Measurements from ENCODE around the gene SDF4. TPM values are rescaled to one million over a fixed set of nuclear protein-coding genes. Genes with fewer than 3 reads are reported as not detected.

The SDF4 gene
- total RNA-seq, 1 experiment from 2014 or later, result 142 TPM

- DNase-seq (ENCODE audit: low read depth), result no peak
These were observed 2.0 kb downstream of the SDF4 start for GRCh38 chr1:1229770-1230169.

- no peak for DNase-seq (ENCODE audit: low read depth)
These were observed 3.0 kb downstream of the SDF4 start for GRCh38 chr1:1228596-1229321.

- no peak for DNase-seq (ENCODE audit: low read depth)
These were observed 3.6 kb downstream of the SDF4 start for GRCh38 chr1:1228187-1228586.

- no peak for DNase-seq (ENCODE audit: low read depth)
These were observed 4.4 kb downstream of the SDF4 start for GRCh38 chr1:1227386-1227785.

GRCh38 chr1:1226566-1227362 is 5.0 kb downstream of the SDF4 start:
- no peak for DNase-seq (ENCODE audit: low read depth)

GRCh38 chr1:1225913-1226312 is 5.9 kb downstream of the SDF4 start:
- no peak for DNase-seq (ENCODE audit: low read depth)

- DNase-seq (ENCODE audit: low read depth), result no peak
These were observed 6.5 kb downstream of the SDF4 start for GRCh38 chr1:1225238-1225845.

GRCh38 chr1:1223891-1224290 is 7.9 kb downstream of the SDF4 start:
- no peak for DNase-seq (ENCODE audit: low read depth)

- no peak for DNase-seq (ENCODE audit: low read depth)
These were observed 8.5 kb downstream of the SDF4 start for GRCh38 chr1:1223321-1223720.

GRCh38 chr1:1222575-1223225 is 9.1 kb downstream of the SDF4 start:
- DNase-seq (ENCODE audit: low read depth), result no peak

GRCh38 chr1:1221887-1222574 is 9.8 kb downstream of the SDF4 start:
- no peak for DNase-seq (ENCODE audit: low read depth)

GRCh38 chr1:1220197-1220596 is 11.6 kb downstream of the SDF4 start:
- DNase-seq (ENCODE audit: low read depth), result no peak

GRCh38 chr1:1219341-1219740 is 12.5 kb downstream of the SDF4 start:
- no peak for DNase-seq (ENCODE audit: low read depth)

GRCh38 chr1:1218524-1219200 is 13.1 kb downstream of the SDF4 start:
- no peak for DNase-seq (ENCODE audit: low read depth)

GRCh38 chr1:1217621-1218523 is 13.9 kb downstream of the SDF4 start:
- peak; percentile 31 for DNase-seq (ENCODE audit: low read depth)

- DNase-seq (ENCODE audit: low read depth), result no peak
These were observed 14.8 kb downstream of the SDF4 start for GRCh38 chr1:1216770-1217620.

- DNase-seq (ENCODE audit: low read depth), result no peak
These were observed 15.8 kb downstream of the SDF4 start for GRCh38 chr1:1215881-1216605.

- no peak for DNase-seq (ENCODE audit: low read depth)
These were observed 16.6 kb downstream of the SDF4 start for GRCh38 chr1:1215080-1215676.
